SK-N-SH (cell line): Measurements from ENCODE around the gene CD38. TPM values are rescaled to one million over a fixed set of nuclear protein-coding genes. Genes with fewer than 3 reads are reported as not detected.
A peak's percentile ranks its signal among the peaks of the same experiment; 100 is the strongest.
"Not testable (repeated sequence)": the region's sequence is repeated elsewhere in the genome, so short reads cannot be mapped to it uniquely, and the experiment has no call there.

ENCODE experiments used
- CTCF ChIA-PET: fragments of 300-600, 350-600 bp; formaldehyde crosslinking; extraction: SDS; loops from one replicate; lab custom pipeline; 2021; lab: Yijun Ruan, JAX
- POLR2A ChIA-PET: fragments of 350-600 bp; sonication (Branson Sonifier 250); formaldehyde crosslinking; extraction: SDS; loops from one replicate; lab custom pipeline; 2020; ENCODE audit warnings: antibody characterized with exemption, inconsistent platforms; lab: Yijun Ruan, JAX
- DNase-seq: peaks from one replicate; pipeline ENCODE4 v3.0.0; 2012
- H2AFZ ChIP-seq: fragments of 200-600 bp; sonication (generic); 2 replicates; pipeline ENCODE4 v1.8.1; 2016; ENCODE audit warnings: antibody characterized with exemption, mild to moderate bottlenecking, low read depth
- H3F3A ChIP-seq: fragments of 200-600 bp; sonication (generic); replicated peaks from 2 replicates; pipeline ENCODE3; 2016; ENCODE audit warnings: antibody characterized with exemption, mild to moderate bottlenecking; ENCODE audit not compliant: insufficient read depth
- H3K27ac ChIP-seq, 2 experiments: fragments of 200-500 bp in 1 of 2; fragments of 200-600 bp in 1 of 2; sonication (Bioruptor generic) in 1 of 2; sonication (generic), shearing (Covaris generic) in 1 of 2; 2 replicates each; pipeline versions ENCODE4 v1.5.1 to v1.6.1; 2014 to 2016; ENCODE audit warnings: low read depth in 2 of 2, inconsistent platforms in 1 of 2, low read length in 1 of 2, mild to moderate bottlenecking in 1 of 2, mixed read lengths in 1 of 2
- H3K27me3 ChIP-seq: fragments of 200-600 bp; sonication (generic), shearing (Covaris generic); 2 replicates; pipeline ENCODE4 v1.6.1; 2016; ENCODE audit warnings: mixed run types; ENCODE audit not compliant: insufficient read depth
- H3K36me3 ChIP-seq, 2 experiments: fragments of 200-500 bp in 1 of 2; fragments of 200-600 bp in 1 of 2; sonication (Bioruptor generic) in 1 of 2; sonication (generic) in 1 of 2; replicated peaks in 1 of 2; 2 replicates each; pipeline versions ENCODE3 to v1.5.1; 2014 to 2016; ENCODE audit warnings: low read length in 1 of 2, mild to moderate bottlenecking in 1 of 2; ENCODE audit not compliant: insufficient read depth in 2 of 2, control insufficient read depth in 1 of 2
- H3K4me1 ChIP-seq, 2 experiments: fragments of 200-500 bp in 1 of 2; fragments of 200-600 bp in 1 of 2; sonication (Bioruptor generic) in 1 of 2; sonication (generic), shearing (Covaris generic) in 1 of 2; 2 replicates each; pipeline versions ENCODE4 v1.5.1 to v1.6.1; 2014 to 2016; ENCODE audit warnings: low read depth in 1 of 2, low read length in 1 of 2, mixed run types in 1 of 2; ENCODE audit not compliant: insufficient read depth in 2 of 2, control insufficient read depth in 1 of 2
- H3K4me2 ChIP-seq: fragments of 200-600 bp; sonication (generic), shearing (Covaris generic); 2 replicates; pipeline ENCODE4 v1.6.1; 2017; ENCODE audit warnings: mixed run types
- H3K4me3 ChIP-seq, 2 experiments: fragments of 200-500 bp in 1 of 2; fragments of 200-600 bp in 1 of 2; sonication (Bioruptor generic) in 1 of 2; sonication (generic), shearing (Covaris generic) in 1 of 2; 2 replicates each; pipeline versions ENCODE4 v1.5.1 to v1.8.1; 2014 to 2016; ENCODE audit warnings: low read depth in 2 of 2, inconsistent platforms in 1 of 2, low read length in 1 of 2, mild to moderate bottlenecking in 1 of 2, mixed read lengths in 1 of 2, moderate library complexity in 1 of 2
- H3K79me2 ChIP-seq: fragments of 200-600 bp; sonication (generic); 2 replicates; pipeline ENCODE4 v1.8.1; 2017; ENCODE audit warnings: mild to moderate bottlenecking; ENCODE audit not compliant: insufficient read depth
- H3K9ac ChIP-seq: fragments of 200-600 bp; sonication (generic); 2 replicates; pipeline ENCODE4 v1.6.1; 2017; ENCODE audit warnings: mixed run types
- H3K9me2 ChIP-seq: fragments of 200-600 bp; sonication (generic); 2 replicates; pipeline ENCODE4 v1.6.1; 2017; ENCODE audit warnings: mixed run types
- H3K9me3 ChIP-seq: fragments of 200-600 bp; sonication (generic); 2 replicates; pipeline ENCODE4 v1.6.1; 2017; ENCODE audit warnings: mixed run types, mild to moderate bottlenecking, moderate library complexity
- H4K20me1 ChIP-seq: fragments of 200-600 bp; sonication (generic); 2 replicates; pipeline ENCODE4 v1.6.1; 2017; ENCODE audit warnings: mild to moderate bottlenecking, mixed run types; ENCODE audit not compliant: insufficient read depth
- ELF1 ChIP-seq: IDR thresholded peaks from 2 replicates; pipeline ENCODE4 v1.4.0; 2012
- EZH2phosphoT487 ChIP-seq: fragments of 200-600 bp; sonication (generic); IDR thresholded peaks from 2 replicates; pipeline ENCODE4 v1.6.1; 2017; ENCODE audit warnings: low read depth, mixed run types, mild to moderate bottlenecking, antibody characterized with exemption, moderate library complexity, borderline replicate concordance
- FOXJ3 ChIP-seq: sonication (generic); formaldehyde crosslinking; IDR thresholded peaks from 2 replicates; pipeline ENCODE4 v1.5.1; 2020; ENCODE audit warnings: mild to moderate bottlenecking, missing genetic modification reagents
- MXI1 ChIP-seq: IDR thresholded peaks from 2 replicates; pipeline ENCODE4 v1.6.1; 2012; ENCODE audit warnings: mild to moderate bottlenecking, low read depth, low read length, improper control_type of control experiment
- RAD21 ChIP-seq: IDR thresholded peaks from 2 replicates; pipeline ENCODE4 v1.6.1; 2012; ENCODE audit warnings: mild to moderate bottlenecking, low read length
- SMC3 ChIP-seq: IDR thresholded peaks from 2 replicates; pipeline ENCODE4 v1.6.1; 2012; ENCODE audit warnings: low read depth, low read length, improper control_type of control experiment
- YY1 ChIP-seq: IDR thresholded peaks from 2 replicates; pipeline ENCODE4 v1.4.0; 2012; ENCODE audit warnings: low read depth, mild to moderate bottlenecking
- WGBS: methylation state at CpG from one replicate; pipeline ENCODE4 v1.1.6; 2017; ENCODE audit warnings: low lambda C conversion rate; 5-methylcytosine and 5-hydroxymethylcytosine counted together
- polyA plus RNA-seq, 3 experiments: library from polyadenylated mRNA; depleted of rRNA; stranded (reverse); fragments of >200 nt; gene quantifications; 2 replicates each; pipeline ENCODE4 v1.2.3, GENCODE V29; 2012
- TF ChIP-seq, protein P1 (sequence below): fragments of 200-600 bp; sonication (generic); IDR thresholded peaks from 2 replicates; pipeline ENCODE4 v1.6.1; 2017; ENCODE audit warnings: antibody characterized with exemption, mild to moderate bottlenecking, moderate library complexity
- TF ChIP-seq, protein P2 (sequence below): fragments of 150-350 bp; IDR thresholded peaks from 2 replicates; pipeline ENCODE4 v1.6.1; 2017; ENCODE audit warnings: antibody characterized with exemption, low read length, low read depth, borderline replicate concordance
- TF ChIP-seq, protein P3 (sequence below): IDR thresholded peaks from 2 replicates; pipeline ENCODE4; 2012

The CD38 gene
- polyA plus RNA-seq, 1 of the 3 experiments (the other 2 are of a cell fraction), result 0.02 TPM

DNA sequence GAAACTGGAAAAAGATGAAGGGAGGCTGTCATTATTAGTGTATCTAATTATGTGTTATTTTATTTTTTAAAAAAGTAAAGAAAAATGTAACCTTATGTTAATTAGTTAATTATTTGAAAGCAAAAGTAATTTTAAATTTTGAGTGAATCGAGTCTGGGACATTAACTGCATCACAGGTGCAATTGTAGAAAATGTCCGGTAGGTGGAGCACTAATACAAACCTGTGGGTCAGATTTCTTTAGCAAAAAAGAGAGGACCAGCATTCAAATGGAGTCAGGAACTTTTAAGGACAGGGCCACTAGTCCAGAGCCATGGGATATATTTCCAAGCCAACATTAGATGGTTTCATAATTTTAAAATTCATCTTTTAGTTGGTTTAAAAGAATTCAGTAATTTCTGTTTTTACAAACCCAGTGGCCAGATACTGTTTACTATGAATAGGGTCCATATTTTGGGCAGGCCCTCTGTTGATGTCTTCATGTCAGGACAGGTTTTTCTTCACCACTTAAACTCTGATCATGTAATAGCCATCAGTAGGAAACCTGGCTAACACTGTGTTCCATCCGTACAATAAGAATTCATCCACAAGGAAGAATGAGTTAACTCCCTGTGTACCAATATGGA is 48.1 kb upstream of the CD38 start:
- H3K4me1 ChIP-seq, result no peaks in the 10 kb centered on the region
- no peak overlapping the region for H3K27ac ChIP-seq
- TF ChIP-seq YY1, result no peak
- TF ChIP-seq SMC3, result peak; percentile 55
- no peak for TF ChIP-seq FOXJ3 (CRISPR knock-in tag)
- TF ChIP-seq EZH2phosphoT487, result no peak
- TF ChIP-seq MXI1, result no peak
- TF ChIP-seq, protein P1, sequence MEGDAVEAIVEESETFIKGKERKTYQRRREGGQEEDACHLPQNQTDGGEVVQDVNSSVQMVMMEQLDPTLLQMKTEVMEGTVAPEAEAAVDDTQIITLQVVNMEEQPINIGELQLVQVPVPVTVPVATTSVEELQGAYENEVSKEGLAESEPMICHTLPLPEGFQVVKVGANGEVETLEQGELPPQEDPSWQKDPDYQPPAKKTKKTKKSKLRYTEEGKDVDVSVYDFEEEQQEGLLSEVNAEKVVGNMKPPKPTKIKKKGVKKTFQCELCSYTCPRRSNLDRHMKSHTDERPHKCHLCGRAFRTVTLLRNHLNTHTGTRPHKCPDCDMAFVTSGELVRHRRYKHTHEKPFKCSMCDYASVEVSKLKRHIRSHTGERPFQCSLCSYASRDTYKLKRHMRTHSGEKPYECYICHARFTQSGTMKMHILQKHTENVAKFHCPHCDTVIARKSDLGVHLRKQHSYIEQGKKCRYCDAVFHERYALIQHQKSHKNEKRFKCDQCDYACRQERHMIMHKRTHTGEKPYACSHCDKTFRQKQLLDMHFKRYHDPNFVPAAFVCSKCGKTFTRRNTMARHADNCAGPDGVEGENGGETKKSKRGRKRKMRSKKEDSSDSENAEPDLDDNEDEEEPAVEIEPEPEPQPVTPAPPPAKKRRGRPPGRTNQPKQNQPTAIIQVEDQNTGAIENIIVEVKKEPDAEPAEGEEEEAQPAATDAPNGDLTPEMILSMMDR, result peak; percentile 84
- peak; percentile 84 for TF ChIP-seq RAD21
- TF ChIP-seq, protein P2, sequence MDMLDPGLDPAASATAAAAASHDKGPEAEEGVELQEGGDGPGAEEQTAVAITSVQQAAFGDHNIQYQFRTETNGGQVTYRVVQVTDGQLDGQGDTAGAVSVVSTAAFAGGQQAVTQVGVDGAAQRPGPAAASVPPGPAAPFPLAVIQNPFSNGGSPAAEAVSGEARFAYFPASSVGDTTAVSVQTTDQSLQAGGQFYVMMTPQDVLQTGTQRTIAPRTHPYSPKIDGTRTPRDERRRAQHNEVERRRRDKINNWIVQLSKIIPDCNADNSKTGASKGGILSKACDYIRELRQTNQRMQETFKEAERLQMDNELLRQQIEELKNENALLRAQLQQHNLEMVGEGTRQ, result no peak
- TF ChIP-seq, protein P3, sequence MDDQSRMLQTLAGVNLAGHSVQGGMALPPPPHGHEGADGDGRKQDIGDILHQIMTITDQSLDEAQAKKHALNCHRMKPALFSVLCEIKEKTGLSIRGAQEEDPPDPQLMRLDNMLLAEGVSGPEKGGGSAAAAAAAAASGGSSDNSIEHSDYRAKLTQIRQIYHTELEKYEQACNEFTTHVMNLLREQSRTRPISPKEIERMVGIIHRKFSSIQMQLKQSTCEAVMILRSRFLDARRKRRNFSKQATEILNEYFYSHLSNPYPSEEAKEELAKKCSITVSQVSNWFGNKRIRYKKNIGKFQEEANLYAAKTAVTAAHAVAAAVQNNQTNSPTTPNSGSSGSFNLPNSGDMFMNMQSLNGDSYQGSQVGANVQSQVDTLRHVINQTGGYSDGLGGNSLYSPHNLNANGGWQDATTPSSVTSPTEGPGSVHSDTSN, result no peak
- no peak for TF ChIP-seq ELF1
- WGBS, result 23% methylated on average over 3 of the region's 3 CpGs
- ChIA-PET POLR2A (no interaction called here), CTCF (interaction anchor here (0.6 to 3.1 kb wide), 11 partner anchors 11 to 271 kb away, joined by 3 to 11 read pairs (median 4); no protein-coding TSS in a partner anchor)
- H3K27me3 ChIP-seq, result no peaks in the 10 kb centered on the region
- no peaks in the 10 kb centered on the region for H3K36me3 ChIP-seq
- no peaks in the 10 kb centered on the region for H3K9me2 ChIP-seq
- no peaks in the 10 kb centered on the region for H3K79me2 ChIP-seq
- no peak overlapping the region for H3K4me2 ChIP-seq
- H2AFZ ChIP-seq, result no peak overlapping the region
- H3K4me3 ChIP-seq, result no peak overlapping the region
- peak; percentile 66 for DNase-seq
- H3K9ac ChIP-seq, result no peak overlapping the region
- H3F3A ChIP-seq, result no peaks in the 10 kb centered on the region
- H4K20me1 ChIP-seq, result no peaks in the 10 kb centered on the region
- no peaks in the 10 kb centered on the region for H3K9me3 ChIP-seq

- CTCF ChIA-PET, result interaction anchor here (1.3 to 1.6 kb wide), 3 partner anchors 24 to 223 kb away, joined by 3 to 8 read pairs (median 8); no protein-coding TSS in a partner anchor
These were observed 45.1 kb upstream of the CD38 start for GRCh38 chr4:15733061-15733460.

More at GRCh38 chr4:15733061-15733460, 45.1 kb upstream of the CD38 start:
- whole genome bisulfite sequencing, result 71% methylated on average over 4 of the region's 5 CpGs
- H3K36me3 ChIP-seq, H3F3A ChIP-seq, DNase-seq, H3K4me2 ChIP-seq, H3K9me3 ChIP-seq, POLR2A ChIA-PET, H3K4me3 ChIP-seq, H3K27me3 ChIP-seq, H4K20me1 ChIP-seq, H2AFZ ChIP-seq, H3K4me1 ChIP-seq, H3K79me2 ChIP-seq, H3K9me2 ChIP-seq, H3K27ac ChIP-seq, H3K9ac ChIP-seq: not testable (repeated sequence)
